Transverse colon (tissue), 4 donors: ENCODE results near the gene ANKRD52.

Experiments
- EP300 ChIP-seq: sonication (generic); formaldehyde crosslinking; IDR thresholded peaks from one replicate; pipeline ENCODE4 v1.6.1; 2017; ENCODE audit warnings: antibody characterized with exemption, low read depth
- POLR2A ChIP-seq: fragments of 450-650 bp; IDR thresholded peaks from one replicate; pipeline ENCODE4 v1.6.1; 2016; ENCODE audit warnings: antibody characterized with exemption, mild to moderate bottlenecking, moderate library complexity
- POLR2AphosphoS5 ChIP-seq, 3 donors: sonication (generic); formaldehyde crosslinking; IDR thresholded peaks; one replicate each; pipeline ENCODE4 v1.6.1; 2016; ENCODE audit warnings: antibody characterized with exemption in 3 of 3
- TF ChIP-seq, protein P1 (sequence below), 5 experiments: fragments of 200-600 bp in 3 of 5; fragments of 450-650 bp in 2 of 5; sonication (generic) in 3 of 5; IDR thresholded peaks; 1 replicate in 2 of 5; 2 replicates in 3 of 5; pipeline ENCODE4 v1.5.1; 2016 to 2017; ENCODE audit warnings: antibody characterized with exemption in 5 of 5, inconsistent platforms in 3 of 5, mild to moderate bottlenecking in 2 of 5, moderate library complexity in 1 of 5

DNA sequence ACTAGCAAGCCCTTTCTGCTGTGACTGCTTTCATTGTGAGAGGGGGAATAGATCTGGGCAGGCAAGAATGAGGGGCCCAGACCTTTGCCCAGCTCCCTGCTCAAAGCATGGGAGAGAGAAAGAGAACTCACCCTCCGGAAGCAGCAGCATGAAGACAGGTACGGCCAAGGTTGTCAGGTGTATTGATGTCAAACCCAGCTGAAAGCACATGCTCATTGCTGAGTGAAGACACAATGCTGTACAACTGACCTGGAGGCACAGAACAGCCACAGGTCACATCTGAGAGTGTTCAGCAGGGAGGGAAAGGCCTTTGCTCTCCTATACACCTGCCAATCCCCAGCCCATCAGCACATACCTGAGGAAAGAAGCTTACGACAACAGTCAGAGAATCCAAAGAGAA is 5.5 kb downstream of the ANKRD52 start:
- TF ChIP-seq, protein P1, sequence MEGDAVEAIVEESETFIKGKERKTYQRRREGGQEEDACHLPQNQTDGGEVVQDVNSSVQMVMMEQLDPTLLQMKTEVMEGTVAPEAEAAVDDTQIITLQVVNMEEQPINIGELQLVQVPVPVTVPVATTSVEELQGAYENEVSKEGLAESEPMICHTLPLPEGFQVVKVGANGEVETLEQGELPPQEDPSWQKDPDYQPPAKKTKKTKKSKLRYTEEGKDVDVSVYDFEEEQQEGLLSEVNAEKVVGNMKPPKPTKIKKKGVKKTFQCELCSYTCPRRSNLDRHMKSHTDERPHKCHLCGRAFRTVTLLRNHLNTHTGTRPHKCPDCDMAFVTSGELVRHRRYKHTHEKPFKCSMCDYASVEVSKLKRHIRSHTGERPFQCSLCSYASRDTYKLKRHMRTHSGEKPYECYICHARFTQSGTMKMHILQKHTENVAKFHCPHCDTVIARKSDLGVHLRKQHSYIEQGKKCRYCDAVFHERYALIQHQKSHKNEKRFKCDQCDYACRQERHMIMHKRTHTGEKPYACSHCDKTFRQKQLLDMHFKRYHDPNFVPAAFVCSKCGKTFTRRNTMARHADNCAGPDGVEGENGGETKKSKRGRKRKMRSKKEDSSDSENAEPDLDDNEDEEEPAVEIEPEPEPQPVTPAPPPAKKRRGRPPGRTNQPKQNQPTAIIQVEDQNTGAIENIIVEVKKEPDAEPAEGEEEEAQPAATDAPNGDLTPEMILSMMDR (IDR thresholded peaks at IDR 0.05), result no peak
- TF ChIP-seq POLR2A (no peak), POLR2AphosphoS5 (IDR thresholded peaks at IDR 0.05) (no peak), EP300 (no peak)
